Measurements from ENCODE around the gene CAMK1G.

Gene CAMK1G

GRCh38 chr1:209652873-209653401 lies 69.4 kb downstream of the CAMK1G start:
- Histone ChIP-seq H3K4me3 (ENCODE audit: low read depth, low read length) (no peak overlapping the region), H3K36me3 (no peaks in the 10 kb centered on the region), H3K4me1 (no peaks in the 10 kb centered on the region; the same call in none of the 2 replicates), H3K9me3 (no peaks in the 10 kb centered on the region), H3K27me3 (no peaks in the 10 kb centered on the region)
- peak; percentile 39 for DNase-seq
- TF ChIP-seq CTCF (IDR thresholded peaks at IDR 0.05; ENCODE audit: low read depth, low read length): no peak

GRCh38 chr1:209653915-209654351 lies 70.4 kb downstream of the CAMK1G start:
- no peaks in the 10 kb centered on the region for H3K27me3 ChIP-seq
- H3K4me1 ChIP-seq: no peaks in the 10 kb centered on the region; the same call in none of the 2 replicates
- H3K36me3 ChIP-seq: no peaks in the 10 kb centered on the region
- no peak overlapping the region for H3K4me3 ChIP-seq (ENCODE audit: low read depth, low read length)
- TF ChIP-seq CTCF (IDR thresholded peaks at IDR 0.05; ENCODE audit: low read depth, low read length): no peak
- no peak for DNase-seq
- no peaks in the 10 kb centered on the region for H3K9me3 ChIP-seq

- no peaks in the 10 kb centered on the region for H3K9me3 ChIP-seq
- H3K4me3 ChIP-seq (ENCODE audit: low read depth, low read length): no peak overlapping the region
- TF ChIP-seq CTCF (IDR thresholded peaks at IDR 0.05; ENCODE audit: low read depth, low read length): no peak
- H3K4me1 ChIP-seq: no peaks in the 10 kb centered on the region; the same call in 1 of the 2 replicates
- H3K27me3 ChIP-seq: no peaks in the 10 kb centered on the region
- no peaks in the 10 kb centered on the region for H3K36me3 ChIP-seq
- no peak for DNase-seq
These were observed 72.1 kb downstream of the CAMK1G start for GRCh38 chr1:209655411-209656231.

- Histone ChIP-seq H3K9me3 (no peaks in the 10 kb centered on the region), H3K36me3 (no peaks in the 10 kb centered on the region), H3K4me3 (ENCODE audit: low read depth, low read length) (no peak overlapping the region), H3K27me3 (no peaks in the 10 kb centered on the region), H3K4me1 (no peaks in the 10 kb centered on the region)
- no peak for DNase-seq
- TF ChIP-seq CTCF (IDR thresholded peaks at IDR 0.05; ENCODE audit: low read depth, low read length): no peak
These were observed 73.8 kb downstream of the CAMK1G start for GRCh38 chr1:209657140-209657879.

- TF ChIP-seq CTCF (IDR thresholded peaks at IDR 0.05; ENCODE audit: low read depth, low read length): no peak
- H3K36me3 ChIP-seq: no peaks in the 10 kb centered on the region
- H3K9me3 ChIP-seq: no peaks in the 10 kb centered on the region
- H3K27me3 ChIP-seq: no peaks in the 10 kb centered on the region
- no peak for DNase-seq
- H3K4me1 ChIP-seq: no peaks in the 10 kb centered on the region
- H3K4me3 ChIP-seq (ENCODE audit: low read depth, low read length): no peak overlapping the region
These were observed 74.4 kb downstream of the CAMK1G start for GRCh38 chr1:209657918-209658317.

Measured in BE2C (cell line).